ENCODE measurements around the gene NEURL1. TPM values are rescaled to one million over a fixed set of nuclear protein-coding genes. Genes with fewer than 3 reads are reported as not detected.

The NEURL1 gene
- polyA plus RNA-seq, 1 experiment, result 0.58 TPM

DNA sequence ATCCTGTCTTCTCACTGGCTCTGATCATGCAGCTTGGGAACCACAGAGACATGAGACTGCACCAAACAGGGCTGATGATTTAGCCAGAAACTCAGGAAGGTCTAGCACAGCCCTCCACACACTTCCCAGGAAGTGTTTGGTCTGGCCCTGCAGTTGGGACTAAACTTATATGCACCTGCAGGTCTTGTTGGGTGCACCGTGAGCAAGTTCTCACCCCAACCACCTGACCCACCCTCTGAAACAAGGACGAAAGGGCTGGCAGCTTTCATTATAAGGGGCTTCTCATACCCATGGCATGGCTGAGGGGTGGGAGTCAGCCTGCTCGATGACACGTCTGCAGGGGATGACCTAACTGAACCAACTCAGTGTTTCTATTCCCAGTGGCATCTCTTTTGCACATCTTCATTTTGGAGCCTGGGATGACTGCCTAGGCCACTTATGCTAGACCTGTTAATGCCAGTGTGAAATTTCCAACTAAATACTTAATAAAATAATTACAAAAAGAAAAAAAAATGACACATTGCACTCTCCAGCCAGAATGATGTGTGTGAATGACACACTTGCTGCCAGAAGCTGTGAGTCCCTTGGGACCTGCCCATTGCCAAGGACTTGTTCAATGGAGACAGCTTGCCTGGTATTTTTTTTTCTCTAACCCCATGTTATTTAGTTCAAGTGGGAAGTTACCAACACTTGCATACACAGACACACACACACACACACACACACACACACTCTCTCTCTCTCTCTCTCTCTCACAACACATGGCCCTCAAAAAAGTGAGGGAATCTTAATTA, 102.6 kb downstream of the NEURL1 start:
- ChIA-PET POLR2A (no interaction called here), CTCF (interaction anchor here (0.6 to 5.5 kb wide), 3 partner anchors 67 to 111 kb away, joined by 3 to 39 read pairs (median 3); no protein-coding TSS in a partner anchor)
- H3K27me3 ChIP-seq (ENCODE audit: control insufficient read depth, insufficient read depth, low read length), result no peaks in the 10 kb centered on the region
- TF ChIP-seq, protein P1, sequence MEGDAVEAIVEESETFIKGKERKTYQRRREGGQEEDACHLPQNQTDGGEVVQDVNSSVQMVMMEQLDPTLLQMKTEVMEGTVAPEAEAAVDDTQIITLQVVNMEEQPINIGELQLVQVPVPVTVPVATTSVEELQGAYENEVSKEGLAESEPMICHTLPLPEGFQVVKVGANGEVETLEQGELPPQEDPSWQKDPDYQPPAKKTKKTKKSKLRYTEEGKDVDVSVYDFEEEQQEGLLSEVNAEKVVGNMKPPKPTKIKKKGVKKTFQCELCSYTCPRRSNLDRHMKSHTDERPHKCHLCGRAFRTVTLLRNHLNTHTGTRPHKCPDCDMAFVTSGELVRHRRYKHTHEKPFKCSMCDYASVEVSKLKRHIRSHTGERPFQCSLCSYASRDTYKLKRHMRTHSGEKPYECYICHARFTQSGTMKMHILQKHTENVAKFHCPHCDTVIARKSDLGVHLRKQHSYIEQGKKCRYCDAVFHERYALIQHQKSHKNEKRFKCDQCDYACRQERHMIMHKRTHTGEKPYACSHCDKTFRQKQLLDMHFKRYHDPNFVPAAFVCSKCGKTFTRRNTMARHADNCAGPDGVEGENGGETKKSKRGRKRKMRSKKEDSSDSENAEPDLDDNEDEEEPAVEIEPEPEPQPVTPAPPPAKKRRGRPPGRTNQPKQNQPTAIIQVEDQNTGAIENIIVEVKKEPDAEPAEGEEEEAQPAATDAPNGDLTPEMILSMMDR (IDR thresholded peaks at IDR 0.05; ENCODE audit: insufficient read depth, low read depth, low read length), result no peak
- peaks cover 1% of the 10 kb centered on the region for H3K36me3 ChIP-seq (ENCODE audit: control insufficient read depth, insufficient read depth, low read length)
- DNase-seq (ENCODE audit: low read depth), result no peak
- no peak overlapping the region for H3K4me3 ChIP-seq (ENCODE audit: low read depth, low read length)

DNA sequence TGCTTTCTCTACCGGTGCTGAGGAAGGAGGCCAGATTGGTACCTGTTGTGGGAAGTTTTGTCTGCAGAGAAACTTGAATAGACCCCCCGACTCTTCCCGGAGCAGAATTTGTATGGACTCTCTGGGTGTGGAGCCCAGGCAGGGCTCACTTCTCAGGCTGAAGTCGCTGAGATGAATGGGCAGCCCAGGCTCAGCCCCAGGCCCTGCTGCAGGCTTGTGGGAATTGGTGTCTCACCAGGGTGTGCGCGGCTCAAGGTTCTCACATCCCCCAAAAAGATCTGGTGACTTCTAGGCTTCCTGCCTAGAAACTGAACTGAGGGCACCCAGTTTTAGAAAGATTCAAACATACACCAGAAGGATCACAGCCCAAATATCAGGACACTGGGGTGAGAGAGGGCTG, 103.5 kb downstream of the NEURL1 start:
- CTCF ChIA-PET, result interaction anchor here (5.5 kb wide), 1 partner anchor 90 kb away, joined by 39 read pairs; no protein-coding TSS in a partner anchor
- Histone ChIP-seq H3K27me3 (ENCODE audit: control insufficient read depth, insufficient read depth, low read length) (no peaks in the 10 kb centered on the region), H3K4me3 (ENCODE audit: low read depth, low read length) (no peak overlapping the region), H3K36me3 (ENCODE audit: control insufficient read depth, insufficient read depth, low read length) (peaks cover 8% of the 10 kb centered on the region)
- POLR2A ChIA-PET, result no interaction called here
- DNase-seq (ENCODE audit: low read depth), result no peak
- TF ChIP-seq, protein P1 (IDR thresholded peaks at IDR 0.05; ENCODE audit: insufficient read depth, low read depth, low read length), result no peak

DNA sequence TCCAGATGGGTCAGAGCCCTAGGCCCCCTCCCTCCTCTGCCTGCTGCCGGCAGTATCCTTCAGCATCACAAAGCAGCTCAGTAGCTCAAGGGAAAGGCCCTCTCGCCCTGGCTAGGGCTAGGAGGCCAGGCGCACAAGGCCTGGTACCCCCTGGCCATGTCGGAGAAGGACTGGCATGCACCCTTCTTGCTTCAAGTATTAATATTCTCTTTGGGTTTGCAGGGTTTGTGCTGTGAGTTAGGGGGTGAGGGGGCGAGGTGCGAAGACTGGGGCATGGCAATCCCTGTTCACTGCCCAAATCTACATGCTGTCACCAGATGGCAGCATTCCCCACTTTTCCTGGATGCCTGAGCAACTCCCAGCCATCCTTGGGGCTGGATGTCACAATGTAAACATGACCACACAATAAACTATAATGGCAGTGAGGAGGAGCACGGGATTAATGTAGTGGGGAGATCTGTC, 105.2 kb downstream of the NEURL1 start:
- TF ChIP-seq, protein P1 (IDR thresholded peaks at IDR 0.05; ENCODE audit: insufficient read depth, low read depth, low read length), result peak; percentile 64
- CTCF ChIA-PET, result interaction anchor here (0.8 to 5.9 kb wide), 9 partner anchors 10 to 285 kb away, joined by 3 to 98 read pairs (median 5); no protein-coding TSS in a partner anchor
- peaks cover 24% of the 10 kb centered on the region for H3K36me3 ChIP-seq (ENCODE audit: control insufficient read depth, insufficient read depth, low read length)
- H3K27me3 ChIP-seq (ENCODE audit: control insufficient read depth, insufficient read depth, low read length), result no peaks in the 10 kb centered on the region
- no peak overlapping the region for H3K4me3 ChIP-seq (ENCODE audit: low read depth, low read length)
- peak; percentile 31 for DNase-seq (ENCODE audit: low read depth)
- POLR2A ChIA-PET, result interaction anchor here (0.6 kb wide), 1 partner anchor 32 kb away, joined by 3 read pairs; no protein-coding TSS in a partner anchor

DNA sequence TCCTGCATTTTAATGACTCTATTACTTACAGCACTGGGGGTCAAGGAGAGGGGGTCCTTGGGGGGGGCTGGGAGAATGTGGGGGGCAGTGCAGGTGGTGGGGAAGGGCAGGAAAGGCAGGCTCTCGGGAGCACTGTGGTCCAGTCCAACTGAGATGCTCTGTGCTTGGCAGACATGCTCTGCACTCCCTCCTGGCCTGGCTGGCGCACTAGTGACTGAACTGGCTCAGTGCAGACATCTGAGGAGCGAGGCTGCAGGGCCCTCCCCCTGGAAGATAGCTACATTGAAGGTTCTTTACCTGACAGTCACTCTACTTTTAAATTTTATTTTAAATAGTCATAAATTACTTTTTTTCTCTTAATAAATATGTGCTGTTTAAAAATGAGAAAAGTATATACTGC, 105.7 kb downstream of the NEURL1 start:
- Histone ChIP-seq H3K36me3 (ENCODE audit: control insufficient read depth, insufficient read depth, low read length) (peaks cover 28% of the 10 kb centered on the region), H3K27me3 (ENCODE audit: control insufficient read depth, insufficient read depth, low read length) (no peaks in the 10 kb centered on the region), H3K4me3 (ENCODE audit: low read depth, low read length) (no peak overlapping the region)
- POLR2A ChIA-PET, result no interaction called here
- CTCF ChIA-PET, result interaction anchor here (0.6 to 5.9 kb wide), 9 partner anchors 10 to 309 kb away, joined by 3 to 98 read pairs (median 5); no protein-coding TSS in a partner anchor
- DNase-seq (ENCODE audit: low read depth), result no peak
- TF ChIP-seq, protein P1 (IDR thresholded peaks at IDR 0.05; ENCODE audit: insufficient read depth, low read depth, low read length), result no peak

DNA sequence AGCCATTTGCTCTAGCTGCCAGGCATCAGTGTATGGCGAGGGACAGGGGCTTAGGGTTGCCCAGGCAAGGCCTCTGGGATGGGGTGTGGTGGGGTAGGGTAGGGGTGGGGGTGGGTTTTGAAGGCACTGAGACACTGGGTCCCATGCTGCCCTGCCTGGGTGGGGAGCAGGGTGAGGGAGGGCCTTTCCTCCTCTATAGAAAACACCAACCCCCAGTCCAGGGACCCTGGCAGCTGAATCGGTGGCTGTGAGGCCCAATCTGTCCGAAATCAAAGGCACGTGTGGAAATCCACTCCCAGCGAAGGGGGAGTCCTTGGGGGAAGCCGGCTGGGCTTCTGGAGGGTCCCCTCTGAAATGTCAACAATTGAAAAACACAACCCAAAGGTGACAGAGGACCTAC, 106.4 kb downstream of the NEURL1 start:
- peaks cover 34% of the 10 kb centered on the region for H3K36me3 ChIP-seq (ENCODE audit: control insufficient read depth, insufficient read depth, low read length)
- no peaks in the 10 kb centered on the region for H3K27me3 ChIP-seq (ENCODE audit: control insufficient read depth, insufficient read depth, low read length)
- TF ChIP-seq, protein P1 (IDR thresholded peaks at IDR 0.05; ENCODE audit: insufficient read depth, low read depth, low read length), result no peak
- no peak overlapping the region for H3K4me3 ChIP-seq (ENCODE audit: low read depth, low read length)
- POLR2A ChIA-PET, result no interaction called here
- CTCF ChIA-PET, result interaction anchor here (0.6 to 5.9 kb wide), 8 partner anchors 9 to 308 kb away, joined by 3 to 98 read pairs (median 4); no protein-coding TSS in a partner anchor
- DNase-seq (ENCODE audit: low read depth), result no peak
